HCEC 1CT (cell line): ENCODE data around the gene GSN.

Experiments
- DNase-seq: peaks from one replicate; pipeline ENCODE4 v3.0.0-alpha.2; 2017

Gene GSN

GRCh38 chr9:121267689-121268597 lies at the start of gene GSN:
Gene GSN (plus strand): TSS chr9:121268162. CDS start chr9:121301972, 33,810 bp downstream.
- peak; percentile 69 for DNase-seq

GRCh38 chr9:121218357-121219027 lies 49.5 kb upstream of the GSN start:
- no peak for DNase-seq

GRCh38 chr9:121219530-121219929 lies 48.4 kb upstream of the GSN start:
- no peak for DNase-seq

- no peak for DNase-seq
These were observed 46.8 kb upstream of the GSN start for GRCh38 chr9:121220996-121221663.

GRCh38 chr9:121221664-121222055 lies 46.3 kb upstream of the GSN start:
- DNase-seq = no peak

- peak; percentile 67 for DNase-seq
These were observed 45.3 kb upstream of the GSN start for GRCh38 chr9:121222524-121223171.

GRCh38 chr9:121225240-121225639 lies 42.7 kb upstream of the GSN start:
- DNase-seq = no peak

- peak; percentile 27 for DNase-seq
These were observed 41.8 kb upstream of the GSN start for GRCh38 chr9:121226175-121226574.

- no peak for DNase-seq
These were observed 40.1 kb upstream of the GSN start for GRCh38 chr9:121227862-121228261.

- no peak for DNase-seq
These were observed 37.7 kb upstream of the GSN start for GRCh38 chr9:121230256-121230655.

- no peak for DNase-seq
These were observed 35.7 kb upstream of the GSN start for GRCh38 chr9:121232251-121232650.

GRCh38 chr9:121233906-121234831 lies 33.8 kb upstream of the GSN start:
- DNase-seq = peak; percentile 76

GRCh38 chr9:121234832-121235161 lies 33.2 kb upstream of the GSN start:
- DNase-seq = no peak

- DNase-seq = no peak
These were observed 32.5 kb upstream of the GSN start for GRCh38 chr9:121235512-121235911.

GRCh38 chr9:121237916-121238315 lies 30.0 kb upstream of the GSN start:
- no peak for DNase-seq

- no peak for DNase-seq
These were observed 28.9 kb upstream of the GSN start for GRCh38 chr9:121239071-121239470.

GRCh38 chr9:121239851-121240250 lies 28.1 kb upstream of the GSN start:
- no peak for DNase-seq

- no peak for DNase-seq
These were observed 27.4 kb upstream of the GSN start for GRCh38 chr9:121240472-121241135.

GRCh38 chr9:121242219-121242958 lies 25.6 kb upstream of the GSN start:
- DNase-seq = peak; percentile 75

GRCh38 chr9:121242959-121243346 lies 25.0 kb upstream of the GSN start:
- no peak for DNase-seq
